GM21360 (cell line): ENCODE results near the gene HAUS7.

Source experiments
- ATAC-seq: cut with Tn5 transposase; IDR thresholded peaks from one replicate; pipeline ENCODE4 v1.9.1; 2021; ENCODE audit warnings: mild to moderate bottlenecking, moderate library complexity; ENCODE audit not compliant: unreplicated experiment

The HAUS7 gene

GRCh38 chrX:153499876-153500275 lies 29.5 kb upstream of the HAUS7 start:
- ATAC-seq, result no peak

- no peak for ATAC-seq
Observed at GRCh38 chrX:153499341-153499740, 29.0 kb upstream of the HAUS7 start.

GRCh38 chrX:153498453-153498852 lies 28.1 kb upstream of the HAUS7 start:
- no peak for ATAC-seq

- no peak for ATAC-seq
Observed at GRCh38 chrX:153496590-153496959, 26.2 kb upstream of the HAUS7 start.

- no peak for ATAC-seq
Observed at GRCh38 chrX:153495903-153496589, 25.7 kb upstream of the HAUS7 start.

- no peak for ATAC-seq
Observed at GRCh38 chrX:153495362-153495751, 25.0 kb upstream of the HAUS7 start.

GRCh38 chrX:153494541-153495361 lies 24.4 kb upstream of the HAUS7 start, which contains the start of gene BGN:
BGN (plus strand) TSS chrX:153494980; CDS start chrX:153504632, 9,652 bp downstream.
- ATAC-seq, result no peak

- ATAC-seq, result no peak
Observed at GRCh38 chrX:153494061-153494460, 23.7 kb upstream of the HAUS7 start.

- ATAC-seq, result no peak
Observed at GRCh38 chrX:153493085-153493484, 22.7 kb upstream of the HAUS7 start.

GRCh38 chrX:153492543-153492942 lies 22.2 kb upstream of the HAUS7 start:
- ATAC-seq, result no peak

- no peak for ATAC-seq
Observed at GRCh38 chrX:153491918-153492317, 21.5 kb upstream of the HAUS7 start.

GRCh38 chrX:153491351-153491914 lies 21.1 kb upstream of the HAUS7 start:
- ATAC-seq, result no peak

- ATAC-seq, result no peak
Observed at GRCh38 chrX:153490217-153490930, 20.0 kb upstream of the HAUS7 start.

GRCh38 chrX:153488231-153488914 lies 18.0 kb upstream of the HAUS7 start:
- ATAC-seq, result no peak

GRCh38 chrX:153487590-153488071 lies 17.3 kb upstream of the HAUS7 start:
- no peak for ATAC-seq

- ATAC-seq, result no peak
Observed at GRCh38 chrX:153486171-153486570, 15.8 kb upstream of the HAUS7 start.

- no peak for ATAC-seq
Observed at GRCh38 chrX:153485396-153486080, 15.2 kb upstream of the HAUS7 start.

- no peak for ATAC-seq
Observed at GRCh38 chrX:153482376-153483015, 12.1 kb upstream of the HAUS7 start.

- ATAC-seq, result no peak
Observed at GRCh38 chrX:153481043-153481442, 10.7 kb upstream of the HAUS7 start.

GRCh38 chrX:153478746-153479145 lies 8.4 kb upstream of the HAUS7 start:
- no peak for ATAC-seq
